GM18505 (cell line): Measurements from ENCODE around the gene C1GALT1.

Source experiments
- ATAC-seq: cut with Tn5 transposase; IDR thresholded peaks from one replicate; pipeline ENCODE4 v1.9.1; 2021; ENCODE audit not compliant: unreplicated experiment
- POLR2A ChIP-seq: IDR thresholded peaks from 4 replicates; pipeline ENCODE4 v1.6.1; 2011; ENCODE audit warnings: borderline replicate concordance; ENCODE audit not compliant: insufficient read depth, insufficient read length; ENCODE audit errors: extremely low read depth

C1GALT1 gene

DNA sequence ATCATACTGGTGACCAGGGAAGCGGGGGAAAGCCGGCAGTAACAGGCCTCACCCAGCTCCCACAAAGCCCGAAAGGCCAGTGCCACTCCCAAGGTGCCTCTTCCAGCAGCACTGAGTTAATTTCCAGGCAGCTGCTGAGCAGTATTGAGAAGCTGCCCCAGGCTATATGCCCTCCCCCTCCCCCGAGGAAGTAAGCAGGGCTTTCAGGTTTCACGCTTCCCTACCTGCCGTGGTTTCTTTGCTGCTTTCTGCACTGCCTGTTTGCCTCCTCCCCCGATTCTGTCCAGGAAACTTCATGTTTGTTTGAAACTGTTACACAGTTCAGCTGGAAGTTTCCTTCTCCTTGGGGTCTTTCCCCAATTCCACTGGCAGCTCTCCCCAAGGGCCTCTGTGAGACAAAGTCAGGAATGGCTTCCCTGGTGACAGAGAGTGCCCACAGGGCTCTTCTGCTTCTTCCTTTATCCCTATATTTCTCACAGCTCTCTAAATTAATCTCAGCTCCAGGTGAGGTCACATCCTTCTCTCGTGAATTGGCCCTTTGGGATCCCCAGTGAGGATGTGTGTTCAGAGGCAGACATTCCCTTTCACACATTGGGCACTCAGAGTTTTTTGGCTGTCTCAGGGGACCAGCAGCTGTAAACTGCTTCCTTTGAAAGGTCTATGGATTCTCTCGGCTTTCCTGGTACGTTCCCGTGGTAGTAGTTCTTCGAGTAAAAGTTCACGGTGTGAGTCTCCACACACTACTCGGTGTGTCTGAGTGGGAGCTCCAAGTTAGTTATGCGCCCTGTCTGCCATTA, 19.4 kb downstream of the C1GALT1 start:
- peak; percentile 99 for ATAC-seq
- TF ChIP-seq POLR2A: no peak

DNA sequence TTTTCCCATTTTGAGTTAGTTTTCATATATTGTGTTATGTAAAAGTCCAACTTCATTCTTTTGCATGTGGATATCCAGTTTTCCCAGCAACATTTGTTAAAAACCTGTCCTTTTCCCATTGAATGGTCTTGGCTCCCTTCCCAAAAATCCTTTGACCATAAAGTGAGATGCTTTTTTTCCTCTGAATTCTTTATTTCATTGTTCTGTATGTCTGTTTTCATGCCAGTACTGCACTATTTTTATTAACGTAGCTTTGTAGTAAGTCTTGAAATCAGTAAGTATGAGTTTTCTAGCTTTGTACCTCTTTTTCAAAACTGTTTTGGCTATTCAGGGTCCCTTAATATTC, 20.0 kb downstream of the C1GALT1 start:
- no peak for ATAC-seq
- no peak for TF ChIP-seq POLR2A

DNA sequence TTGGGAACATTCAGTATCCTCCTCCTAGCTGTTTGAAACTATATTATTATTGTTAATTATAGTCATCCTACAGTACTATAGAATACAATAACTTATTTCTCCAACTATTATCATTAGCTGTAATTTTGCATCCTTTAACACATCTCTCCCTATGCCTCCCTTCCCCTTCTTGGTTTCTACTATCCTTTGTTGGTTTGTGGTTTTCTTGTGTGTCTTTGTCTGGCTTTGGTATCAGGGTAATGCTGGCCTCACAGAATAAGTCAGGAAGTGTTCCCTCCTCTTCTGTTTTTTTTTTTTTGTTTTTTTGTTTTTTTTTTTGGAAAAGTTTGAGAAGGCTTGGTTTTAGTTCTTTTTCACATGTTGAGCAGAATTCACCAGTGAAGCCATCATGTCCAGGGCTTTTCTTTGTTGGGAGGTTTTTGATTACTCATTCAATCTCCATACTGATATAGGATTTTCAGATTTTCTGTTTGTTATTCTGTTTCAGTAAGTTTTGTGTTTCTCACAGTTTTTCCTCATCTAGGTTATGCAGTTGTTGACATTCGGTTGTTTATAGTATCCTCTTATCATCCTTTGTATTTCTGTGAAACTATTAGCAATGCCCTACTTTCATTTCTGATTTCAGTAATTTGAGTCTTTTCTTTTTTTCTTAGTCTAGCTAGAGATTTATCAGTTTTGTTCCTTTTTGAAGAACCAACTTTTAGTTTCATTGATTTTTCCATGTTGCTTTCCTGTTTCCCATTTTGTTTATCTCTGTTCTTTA, 21.6 kb downstream of the C1GALT1 start:
- no peak for TF ChIP-seq POLR2A
- no peak for ATAC-seq

DNA sequence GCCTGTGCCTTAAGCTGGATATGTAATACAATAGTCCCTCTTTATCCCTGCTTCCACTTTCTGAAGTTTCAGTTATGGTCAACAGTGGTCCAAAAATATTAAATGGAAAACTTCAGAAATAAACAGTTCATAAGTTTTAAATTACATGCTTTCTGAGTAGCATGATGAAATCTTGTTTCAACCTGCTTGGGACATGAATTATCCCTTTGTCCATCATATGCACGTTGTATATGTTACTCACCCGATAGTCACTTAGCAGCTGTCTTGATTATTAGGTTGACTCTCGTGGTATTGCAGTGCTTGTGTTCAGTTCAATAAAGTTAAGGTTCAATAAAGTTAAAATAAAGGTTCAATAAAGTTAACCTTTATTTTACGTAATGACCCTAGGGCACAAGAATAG, 25.5 kb downstream of the C1GALT1 start:
- no peak for ATAC-seq
- no peak for TF ChIP-seq POLR2A

DNA sequence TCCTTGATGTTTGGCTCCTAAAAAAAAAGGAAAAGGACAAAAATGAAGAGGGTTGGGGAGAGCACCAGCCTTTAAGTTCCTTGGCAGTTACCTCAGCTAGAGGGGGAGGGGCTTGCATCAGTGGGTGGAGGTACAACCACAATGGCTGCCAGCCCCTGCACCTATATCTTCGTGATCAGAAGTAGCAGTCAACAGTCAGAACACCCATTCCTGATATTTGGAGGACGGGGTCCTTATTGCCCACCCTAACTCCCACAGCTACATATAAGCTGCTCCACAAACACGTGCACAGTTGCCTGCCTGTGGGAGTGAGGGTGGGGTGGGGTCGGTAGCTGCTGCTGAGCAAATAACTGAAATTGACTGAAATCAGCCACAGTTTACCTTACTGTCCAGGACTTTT, 26.2 kb downstream of the C1GALT1 start:
- TF ChIP-seq POLR2A: no peak
- no peak for ATAC-seq

DNA sequence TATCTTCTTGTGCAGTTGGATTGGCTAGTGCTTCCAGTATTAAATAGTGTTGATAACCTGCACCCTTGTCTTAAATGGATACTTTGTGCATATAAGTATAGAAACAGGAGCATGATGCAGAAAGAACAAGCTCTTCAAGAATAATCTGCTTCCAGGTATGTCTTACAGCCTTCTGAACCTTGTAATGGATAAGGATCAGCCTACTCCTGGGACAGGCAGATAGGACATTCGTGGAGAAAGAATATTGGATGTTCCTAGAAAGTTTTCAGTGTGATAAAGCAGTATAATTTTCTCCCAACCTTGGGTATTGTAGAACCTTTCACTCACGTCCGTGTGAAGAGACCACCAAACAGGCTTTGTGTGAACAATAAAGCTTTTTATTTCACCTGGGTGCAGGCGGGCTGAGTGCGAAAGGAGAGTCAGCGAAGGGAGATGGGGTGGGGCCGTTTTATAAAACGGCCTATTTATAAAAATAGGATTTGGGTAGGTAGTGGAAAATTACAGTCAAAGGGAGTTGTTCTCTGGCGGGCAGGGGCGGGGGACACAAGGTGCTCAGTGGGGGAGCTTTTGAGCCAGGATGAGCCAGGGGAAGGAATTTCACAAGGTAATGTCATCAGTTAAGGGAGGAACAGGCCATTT, 27.2 kb downstream of the C1GALT1 start:
- TF ChIP-seq POLR2A: no peak
- ATAC-seq: no peak

DNA sequence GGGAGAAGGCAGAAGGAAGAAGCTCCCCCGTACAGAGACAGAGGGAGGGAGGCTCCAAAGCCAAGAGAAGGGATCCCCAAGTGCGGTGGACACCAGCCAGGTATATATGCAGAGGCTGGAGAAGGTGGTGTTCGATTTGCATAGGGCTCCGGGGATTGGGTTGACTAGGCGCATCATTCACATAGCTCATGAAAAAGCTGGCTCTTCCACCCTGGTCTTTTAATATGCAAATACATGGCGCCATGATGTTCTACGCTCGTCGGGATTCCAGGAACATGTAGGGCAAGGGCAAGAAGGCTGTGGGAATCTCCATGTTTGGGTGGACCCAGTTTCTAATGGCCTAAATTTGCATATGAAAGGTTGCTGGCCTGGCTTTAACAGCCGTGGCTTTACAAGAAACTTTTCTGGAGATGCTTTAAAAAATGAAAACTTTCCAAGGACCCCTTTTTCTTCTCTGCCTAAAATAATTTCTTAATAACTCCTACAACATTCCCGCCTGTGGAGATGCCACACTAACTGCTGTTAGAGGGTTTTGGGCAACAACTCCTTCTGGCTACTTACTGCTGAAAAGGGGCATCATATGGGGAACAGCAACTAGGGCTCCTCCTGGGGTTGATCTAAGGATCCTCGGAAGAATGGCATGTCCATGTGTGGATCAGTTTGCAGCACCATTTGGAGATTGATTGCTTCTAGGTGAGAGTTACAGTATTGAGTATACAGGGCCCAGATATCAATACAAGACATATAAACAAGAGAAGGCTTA, 28.3 kb downstream of the C1GALT1 start:
- no peak for ATAC-seq
- TF ChIP-seq POLR2A: no peak

DNA sequence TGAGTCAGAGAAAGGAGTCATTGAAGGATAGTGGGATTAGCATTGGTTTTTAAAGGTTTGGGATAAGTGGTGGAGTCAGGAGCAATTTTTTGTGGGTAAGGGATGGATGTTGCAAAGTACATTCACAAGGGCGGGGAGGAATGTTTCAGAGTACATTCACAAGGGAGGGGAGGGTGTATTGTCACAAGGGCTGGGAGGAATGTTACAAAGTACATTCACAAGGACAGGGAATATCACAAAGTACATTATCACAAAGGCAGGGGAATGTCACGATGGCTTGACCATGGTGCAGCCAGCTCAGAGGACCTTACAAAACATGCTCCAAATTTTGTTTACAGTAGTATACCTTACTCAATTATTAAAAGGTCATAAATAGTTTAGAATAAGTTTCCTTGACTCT, 30.3 kb downstream of the C1GALT1 start:
- ATAC-seq: no peak
- TF ChIP-seq POLR2A: no peak

DNA sequence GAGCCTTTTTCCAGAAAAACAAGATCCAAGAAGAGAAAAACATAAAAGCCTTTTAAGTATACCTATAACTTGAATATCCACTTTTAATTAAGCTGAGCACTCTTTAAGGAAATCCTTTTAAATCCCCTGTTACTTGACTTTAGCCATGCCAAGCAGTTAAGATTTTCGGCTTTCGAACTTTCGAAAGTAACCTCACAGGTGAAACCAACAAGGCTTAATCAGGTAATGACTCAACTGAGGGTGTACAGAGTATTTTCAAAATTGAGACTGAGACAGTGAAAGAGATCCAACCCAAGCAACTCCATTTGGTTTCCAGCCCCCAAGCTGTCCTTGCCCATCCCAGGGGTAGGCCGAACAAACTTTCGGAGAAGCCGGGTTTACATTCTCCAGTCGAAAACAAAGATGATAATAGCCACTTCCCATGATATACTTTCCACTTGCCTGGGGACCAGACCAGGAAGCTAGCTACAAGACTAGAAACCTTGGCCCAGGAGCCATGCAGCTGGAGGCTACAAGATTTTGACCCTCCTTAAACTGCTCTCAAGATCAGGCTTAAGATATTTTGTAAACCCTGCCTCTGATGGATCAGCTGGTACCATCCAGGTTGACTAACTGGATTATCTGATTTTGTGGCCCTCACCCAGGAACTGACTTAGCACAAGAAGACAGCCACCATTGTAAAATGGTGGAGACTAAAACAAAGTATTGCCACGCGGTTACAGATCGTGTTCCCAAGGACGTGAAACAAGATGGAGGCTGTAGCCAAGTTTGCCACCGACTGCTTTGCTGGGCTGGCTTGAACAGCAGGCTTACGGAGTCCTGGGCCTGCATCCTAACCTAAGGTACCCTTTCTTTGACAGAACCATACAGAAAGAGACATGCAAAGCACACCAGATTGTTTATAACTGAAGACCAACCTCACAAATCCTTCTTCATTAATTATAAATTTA, 32.3 kb downstream of the C1GALT1 start:
- no peak for ATAC-seq
- no peak for TF ChIP-seq POLR2A

DNA sequence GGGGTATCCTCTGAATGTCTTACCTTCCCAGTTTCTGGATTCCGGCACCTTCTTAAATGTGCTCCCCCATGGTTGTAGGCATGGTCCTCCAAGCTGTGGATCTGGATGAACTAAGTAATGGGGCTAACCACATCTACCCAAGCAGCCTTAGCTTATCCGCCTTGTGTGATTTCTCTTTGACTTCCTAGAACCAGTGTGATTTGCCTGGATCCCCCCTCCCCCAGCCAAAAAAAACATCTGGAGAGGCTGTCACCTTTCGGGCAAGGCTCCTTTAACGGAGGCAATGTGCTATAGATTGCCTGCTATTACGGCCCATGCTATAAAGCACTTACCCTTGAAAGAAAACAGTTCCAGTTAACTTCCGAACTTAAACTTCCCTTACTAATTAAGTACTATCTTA, 33.9 kb downstream of the C1GALT1 start:
- no peak for ATAC-seq
- TF ChIP-seq POLR2A: no peak

DNA sequence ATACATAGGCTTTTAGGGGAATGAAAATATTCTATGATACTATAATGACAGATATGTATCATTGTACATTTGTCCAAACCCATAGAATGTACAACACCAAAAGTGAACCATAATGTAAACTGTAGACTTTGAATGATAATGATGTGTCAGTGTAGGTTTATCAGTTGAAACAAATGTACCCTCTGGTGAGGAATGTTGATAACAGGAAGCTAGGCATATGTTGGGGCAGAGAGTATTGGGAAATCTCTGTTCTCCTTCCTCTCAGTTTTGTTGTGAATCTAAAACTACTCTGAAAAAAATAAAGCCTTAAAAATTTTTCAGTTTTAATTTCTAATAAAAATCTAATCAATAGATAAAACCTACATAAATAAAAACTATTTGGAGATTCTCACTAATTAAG, 36.9 kb downstream of the C1GALT1 start:
- no peak for TF ChIP-seq POLR2A
- ATAC-seq: no peak

DNA sequence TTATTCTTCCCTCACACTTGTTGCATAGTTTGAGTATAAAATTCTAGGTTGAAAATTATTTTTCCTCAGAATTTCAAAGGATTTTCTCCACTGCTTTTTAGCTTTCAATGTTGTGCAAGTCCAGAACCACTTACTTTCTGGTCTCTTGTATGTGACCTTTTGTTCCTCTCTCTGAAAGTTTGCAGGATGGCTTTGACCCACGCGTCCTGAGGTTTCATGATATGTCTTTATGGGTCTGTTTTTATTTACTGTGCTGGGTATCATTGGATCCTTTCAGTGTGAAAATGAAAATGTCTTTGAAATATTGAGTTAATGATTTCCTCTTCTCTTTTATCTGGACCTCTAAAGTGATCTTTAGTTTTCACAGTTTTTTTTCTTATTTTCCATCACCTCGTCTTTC, 38.5 kb downstream of the C1GALT1 start:
- ATAC-seq: no peak
- TF ChIP-seq POLR2A: no peak

DNA sequence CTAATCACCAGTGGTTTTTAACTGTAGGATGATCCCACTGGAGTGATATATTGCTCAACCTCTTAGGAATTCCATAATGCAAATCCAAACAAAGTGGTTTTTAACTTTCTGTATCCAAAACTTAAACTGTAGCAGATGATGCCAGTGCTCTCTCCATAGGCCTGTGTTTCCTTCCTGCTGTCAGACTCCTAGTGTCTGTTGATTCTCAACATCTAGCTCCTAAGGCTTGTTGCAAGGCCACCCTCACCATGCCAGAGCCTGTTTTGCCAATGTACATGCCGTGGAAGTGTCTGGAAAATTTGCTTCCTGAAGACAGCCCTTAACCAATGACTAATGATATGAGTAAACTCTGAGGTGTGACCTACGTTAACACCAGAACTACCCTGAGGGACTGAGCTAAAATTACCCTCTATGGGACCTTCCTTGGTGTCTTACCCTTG, 39.3 kb downstream of the C1GALT1 start:
- no peak for TF ChIP-seq POLR2A
- ATAC-seq: no peak

DNA sequence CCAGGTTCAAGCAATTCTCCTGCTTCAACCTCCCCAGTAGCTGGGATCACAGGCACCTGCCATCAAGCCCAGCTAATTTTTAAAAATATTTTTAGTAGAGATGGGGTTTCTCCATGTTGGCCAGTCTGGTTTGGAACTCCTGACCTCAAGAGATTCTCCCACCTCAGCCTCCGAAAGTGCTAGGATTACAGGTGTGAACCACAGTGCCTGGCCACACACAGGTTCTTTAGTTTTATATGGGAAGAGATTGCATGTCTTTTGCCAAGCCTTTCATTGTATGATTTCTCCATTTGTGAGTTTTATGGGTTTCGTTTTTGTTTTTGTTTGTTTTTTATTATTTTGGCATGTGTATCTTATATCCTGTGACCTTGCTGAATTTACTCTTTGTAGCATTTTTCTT, 40.9 kb downstream of the C1GALT1 start:
- ATAC-seq: no peak
- no peak for TF ChIP-seq POLR2A
